ENCODE measurements around the gene CADM1. TPM values are rescaled to one million over a fixed set of nuclear protein-coding genes. Genes with fewer than 3 reads are reported as not detected.

The CADM1 gene
- total and polyA plus RNA-seq, 2 donors from 2014 or later: 24.0 to 33.5 TPM

- Histone ChIP-seq H3K27ac (ENCODE audit: low read depth in 2 of 2, low read length in 2 of 2) (no peak overlapping the region), H3K4me1 (ENCODE audit: control insufficient read depth in 2 of 3, insufficient read depth in 2 of 3, low read depth in 1 of 3, low read length in 3 of 3) (no peaks in the 10 kb centered on the region)
- FAIRE-seq: no peak
These were observed 10.7 kb downstream of the CADM1 start for GRCh38 chr11:115493488-115493887.

DNA sequence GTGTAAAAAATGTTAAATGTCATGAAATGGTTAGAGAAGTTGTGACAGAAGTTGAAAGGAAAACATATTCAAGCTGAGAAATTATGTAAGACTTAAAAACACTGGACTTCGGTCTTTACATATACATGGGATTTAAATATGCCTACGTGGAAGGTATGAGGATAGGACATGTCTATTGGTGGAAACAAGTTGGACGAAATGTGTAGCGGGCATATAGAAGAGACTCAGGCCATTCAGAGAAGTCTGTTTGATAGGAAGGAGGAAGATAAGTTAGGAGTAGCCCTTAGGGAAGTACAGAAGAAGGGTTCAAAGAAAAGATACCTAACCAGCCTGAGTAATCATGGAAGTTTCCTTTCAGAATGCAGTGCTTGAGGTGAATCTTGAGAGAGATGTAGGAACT is 14.7 kb downstream of the CADM1 start:
- H3K36me3 ChIP-seq (ENCODE audit: control insufficient read depth in 2 of 3, insufficient read depth in 3 of 3, low read length in 3 of 3): no peaks in the 10 kb centered on the region
- no peaks in the 10 kb centered on the region for H3K9me3 ChIP-seq (ENCODE audit: control insufficient read depth in 2 of 3, insufficient read depth in 1 of 3, low read length in 3 of 3)
- TF ChIP-seq CTCF (IDR thresholded peaks at IDR 0.05; ENCODE audit: borderline replicate concordance, extremely low read depth, insufficient read depth): no peak
- H3K9ac ChIP-seq (ENCODE audit: low read length in 3 of 3): no peak overlapping the region
- no peak overlapping the region for H3K4me3 ChIP-seq (ENCODE audit: low read length in 3 of 3)
- DNase-seq (no peak), FAIRE-seq (no peak)
- intact Hi-C loops (cut with DNase I): no loop called here
- H3K4me1 ChIP-seq (ENCODE audit: control insufficient read depth in 2 of 3, insufficient read depth in 2 of 3, low read depth in 1 of 3, low read length in 3 of 3): no peaks in the 10 kb centered on the region
- no peak overlapping the region for H3K27ac ChIP-seq (ENCODE audit: low read depth in 2 of 2, low read length in 2 of 2)
- no peaks in the 10 kb centered on the region for H3K27me3 ChIP-seq (ENCODE audit: control insufficient read depth, insufficient read depth, low read length)

More at GRCh38 chr11:115493488-115493887, 10.7 kb downstream of the CADM1 start:
- no peaks in the 10 kb centered on the region for H3K36me3 ChIP-seq (ENCODE audit: control insufficient read depth in 2 of 3, insufficient read depth in 3 of 3, low read length in 3 of 3)
- no peak for DNase-seq
- H3K4me3 ChIP-seq (ENCODE audit: low read length in 3 of 3): no peak overlapping the region
- intact Hi-C loops (cut with DNase I): no loop called here
- no peaks in the 10 kb centered on the region for H3K27me3 ChIP-seq (ENCODE audit: control insufficient read depth, insufficient read depth, low read length)
- H3K9me3 ChIP-seq (ENCODE audit: control insufficient read depth in 2 of 3, insufficient read depth in 1 of 3, low read length in 3 of 3): no peaks in the 10 kb centered on the region
- no peak for TF ChIP-seq CTCF (IDR thresholded peaks at IDR 0.05; ENCODE audit: borderline replicate concordance, extremely low read depth, insufficient read depth)
- no peak overlapping the region for H3K9ac ChIP-seq (ENCODE audit: low read length in 3 of 3)

GRCh38 chr11:115488945-115489344 is 15.3 kb downstream of the CADM1 start:
- Histone ChIP-seq H3K4me3 (ENCODE audit: low read length in 3 of 3) (no peak overlapping the region), H3K27ac (ENCODE audit: low read depth in 2 of 2, low read length in 2 of 2) (no peak overlapping the region), H3K27me3 (ENCODE audit: control insufficient read depth, insufficient read depth, low read length) (no peaks in the 10 kb centered on the region), H3K9ac (ENCODE audit: low read length in 3 of 3) (no peak overlapping the region), H3K36me3 (ENCODE audit: control insufficient read depth in 2 of 3, insufficient read depth in 3 of 3, low read length in 3 of 3) (no peaks in the 10 kb centered on the region), H3K9me3 (ENCODE audit: control insufficient read depth in 2 of 3, insufficient read depth in 1 of 3, low read length in 3 of 3) (no peaks in the 10 kb centered on the region), H3K4me1 (ENCODE audit: control insufficient read depth in 2 of 3, insufficient read depth in 2 of 3, low read depth in 1 of 3, low read length in 3 of 3) (no peaks in the 10 kb centered on the region)
- intact Hi-C loops (cut with DNase I): no loop called here
- TF ChIP-seq CTCF (IDR thresholded peaks at IDR 0.05; ENCODE audit: borderline replicate concordance, extremely low read depth, insufficient read depth): no peak
- no peak for FAIRE-seq
- DNase-seq: no peak

DNA sequence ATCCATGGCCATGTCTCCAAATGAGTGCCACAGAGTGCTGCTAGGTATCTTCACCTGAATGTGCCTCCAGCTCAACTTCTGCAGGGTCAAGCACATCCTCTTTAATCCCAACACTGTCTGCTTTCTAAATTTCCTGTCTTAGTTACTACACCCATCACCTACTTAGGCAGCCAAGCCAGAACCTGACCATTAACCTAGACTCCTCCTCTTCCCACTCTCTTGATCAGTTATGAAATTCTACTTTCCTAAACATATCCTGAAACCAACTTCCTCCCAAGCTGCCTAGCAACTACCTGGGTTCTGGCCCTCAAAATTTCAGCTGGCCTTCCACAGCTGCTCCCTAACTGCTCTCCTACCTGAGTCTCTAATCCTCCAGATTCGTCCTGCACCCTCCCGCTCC is 22.7 kb downstream of the CADM1 start:
- no peak for DNase-seq
- no peak for TF ChIP-seq CTCF (IDR thresholded peaks at IDR 0.05; ENCODE audit: borderline replicate concordance, extremely low read depth, insufficient read depth)
- FAIRE-seq: no peak
- Histone ChIP-seq H3K9ac (ENCODE audit: low read length in 3 of 3) (no peak overlapping the region), H3K4me3 (ENCODE audit: low read length in 3 of 3) (no peak overlapping the region), H3K27ac (ENCODE audit: low read depth in 2 of 2, low read length in 2 of 2) (no peak overlapping the region), H3K27me3 (ENCODE audit: control insufficient read depth, insufficient read depth, low read length) (no peaks in the 10 kb centered on the region), H3K9me3 (ENCODE audit: control insufficient read depth in 2 of 3, insufficient read depth in 1 of 3, low read length in 3 of 3) (no peaks in the 10 kb centered on the region), H3K36me3 (ENCODE audit: control insufficient read depth in 2 of 3, insufficient read depth in 3 of 3, low read length in 3 of 3) (no peaks in the 10 kb centered on the region), H3K4me1 (ENCODE audit: control insufficient read depth in 2 of 3, insufficient read depth in 2 of 3, low read depth in 1 of 3, low read length in 3 of 3) (no peaks in the 10 kb centered on the region)
- intact Hi-C loops (cut with DNase I): no loop called here
